HS-27A (cell line): ENCODE results near the gene DEAF1.
A peak's percentile ranks its signal among the peaks of the same experiment; 100 is the strongest.
"Not testable (repeated sequence)": the region's sequence is repeated elsewhere in the genome, so short reads cannot be mapped to it uniquely, and the experiment has no call there.

Experiments
- DNase-seq: peaks from one replicate; pipeline ENCODE4 v3.0.0-alpha.2; 2012; ENCODE audit warnings: low read depth, missing footprints

Gene DEAF1, protein sequence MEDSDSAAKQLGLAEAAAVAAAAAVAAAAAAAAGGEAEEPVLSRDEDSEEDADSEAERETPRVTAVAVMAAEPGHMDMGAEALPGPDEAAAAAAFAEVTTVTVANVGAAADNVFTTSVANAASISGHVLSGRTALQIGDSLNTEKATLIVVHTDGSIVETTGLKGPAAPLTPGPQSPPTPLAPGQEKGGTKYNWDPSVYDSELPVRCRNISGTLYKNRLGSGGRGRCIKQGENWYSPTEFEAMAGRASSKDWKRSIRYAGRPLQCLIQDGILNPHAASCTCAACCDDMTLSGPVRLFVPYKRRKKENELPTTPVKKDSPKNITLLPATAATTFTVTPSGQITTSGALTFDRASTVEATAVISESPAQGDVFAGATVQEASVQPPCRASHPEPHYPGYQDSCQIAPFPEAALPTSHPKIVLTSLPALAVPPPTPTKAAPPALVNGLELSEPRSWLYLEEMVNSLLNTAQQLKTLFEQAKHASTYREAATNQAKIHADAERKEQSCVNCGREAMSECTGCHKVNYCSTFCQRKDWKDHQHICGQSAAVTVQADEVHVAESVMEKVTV

DNA sequence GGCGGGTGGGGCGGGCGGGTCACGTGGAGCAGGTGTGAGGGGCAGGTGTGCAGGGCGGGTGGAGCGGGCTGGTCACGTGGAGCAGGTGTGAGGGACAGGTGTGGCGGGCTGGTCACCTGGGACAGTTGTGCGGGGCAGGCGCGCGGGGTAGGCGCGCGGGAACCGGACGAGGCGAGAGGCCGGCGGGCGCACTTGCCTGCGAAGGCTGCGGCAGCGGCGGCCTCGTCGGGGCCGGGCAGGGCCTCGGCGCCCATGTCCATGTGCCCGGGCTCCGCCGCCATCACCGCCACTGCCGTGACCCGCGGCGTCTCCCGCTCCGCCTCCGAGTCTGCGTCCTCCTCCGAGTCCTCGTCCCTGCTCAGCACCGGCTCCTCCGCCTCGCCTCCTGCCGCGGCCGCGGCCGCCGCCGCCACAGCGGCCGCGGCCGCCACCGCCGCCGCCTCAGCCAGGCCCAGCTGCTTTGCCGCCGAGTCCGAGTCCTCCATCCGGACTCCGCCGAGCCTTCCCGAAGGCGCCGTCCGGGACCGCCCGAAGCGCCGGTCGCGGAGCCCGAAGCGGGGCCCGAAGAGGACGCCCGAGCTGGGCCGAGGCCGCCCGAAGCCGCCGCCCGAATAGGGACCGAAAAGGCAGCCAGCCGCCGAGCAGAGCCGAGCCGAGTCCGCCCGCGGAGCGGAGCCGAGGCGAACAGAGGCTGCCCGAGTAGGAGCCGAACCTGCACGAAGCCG, at the start of gene DEAF1:
TSS of gene DEAF1 (minus strand) at position 660 of the 725 bp plus-strand sequence. CDS start at position 485, 175 bp downstream.
- DNase-seq = peak; percentile 91

DNA sequence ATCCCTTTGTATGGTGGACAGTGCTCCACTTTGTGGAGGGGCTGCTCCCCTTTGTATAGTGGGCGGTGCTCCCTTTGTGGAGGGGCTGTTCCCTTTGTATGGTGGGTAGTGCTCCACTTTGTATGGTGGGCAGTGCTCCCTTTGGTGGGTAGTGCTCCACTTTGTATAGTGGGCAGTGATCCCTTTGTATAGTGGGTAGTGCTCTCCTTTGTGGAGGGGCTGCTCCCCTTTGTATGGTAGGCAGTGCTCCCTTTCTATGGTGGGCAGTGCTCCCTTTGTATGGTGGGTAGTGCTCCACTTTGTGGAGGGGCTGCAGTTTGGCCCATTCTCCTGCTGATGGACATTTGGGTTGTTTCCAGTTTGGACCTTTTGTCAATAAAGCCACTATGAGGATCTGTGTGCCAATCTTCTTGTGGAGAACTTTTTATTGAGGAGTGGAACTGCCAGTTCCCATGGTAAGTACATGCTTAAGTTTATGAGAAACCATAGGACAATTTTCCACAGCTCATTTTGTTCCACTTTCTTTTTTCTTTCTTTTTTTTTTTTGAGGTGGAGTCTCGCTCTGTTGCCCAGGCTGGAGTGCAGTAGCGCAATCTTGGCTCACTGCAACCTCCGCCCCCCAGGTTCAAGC, 47.7 kb upstream of the DEAF1 start:
- no peak for DNase-seq

DNA sequence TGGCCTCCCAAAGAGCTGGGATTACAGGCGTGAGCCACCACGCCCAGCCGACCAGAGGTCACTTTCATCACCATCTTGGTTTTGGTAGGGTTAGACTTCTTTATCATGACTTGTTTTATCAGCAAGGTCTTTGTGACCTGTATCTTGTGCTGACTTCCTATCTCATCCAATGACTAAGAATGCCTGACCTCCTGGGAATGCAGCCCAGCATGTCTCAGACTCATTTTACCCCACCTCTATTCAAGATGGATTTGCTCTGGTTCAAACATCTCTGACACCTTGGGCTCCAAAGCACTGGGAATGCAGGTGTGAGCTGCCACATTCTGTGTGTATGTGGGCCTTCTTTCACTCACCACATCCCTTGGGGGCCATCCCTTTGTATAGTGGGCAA, 47.1 kb upstream of the DEAF1 start:
- no peak for DNase-seq

DNA sequence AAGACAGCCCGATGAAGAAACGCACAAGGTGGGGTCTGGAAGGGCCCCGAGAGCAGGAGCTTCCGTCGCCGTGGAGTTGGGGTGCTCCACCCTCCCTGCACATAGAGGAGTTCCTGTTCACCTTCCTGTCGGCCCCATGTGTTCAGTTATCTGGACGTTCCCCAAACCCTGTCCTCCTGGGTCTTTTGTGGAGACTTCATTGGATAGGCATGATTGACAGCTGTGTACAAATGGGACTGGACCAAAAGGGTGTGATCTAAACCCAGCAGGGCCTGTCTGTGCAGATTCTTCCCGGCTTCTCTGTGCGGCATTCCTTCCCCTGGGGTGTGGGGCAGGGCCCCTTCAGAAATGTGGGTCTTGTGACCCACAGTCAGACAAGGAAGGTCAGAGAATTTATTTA, 42.9 kb upstream of the DEAF1 start:
- not testable (repeated sequence) for DNase-seq

DNA sequence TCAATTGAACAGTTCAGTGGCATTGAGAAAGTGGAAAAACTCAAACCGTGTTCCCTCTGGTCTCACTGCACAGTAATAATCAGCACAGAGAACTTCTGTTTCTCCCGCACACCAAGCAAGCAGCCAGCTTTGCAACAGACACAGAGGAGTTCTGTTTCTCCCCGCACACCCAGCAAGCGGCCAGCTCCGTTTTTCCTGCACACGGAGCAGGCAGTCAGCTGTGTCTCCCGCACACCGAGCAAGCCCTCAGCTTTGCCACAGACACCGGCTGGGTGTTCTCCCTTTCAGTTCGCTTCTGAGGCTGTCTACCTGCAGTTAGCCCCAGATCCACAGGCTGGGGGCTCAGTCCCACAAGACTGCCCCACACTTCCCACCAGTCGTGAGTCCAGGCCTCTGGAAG, 42.3 kb upstream of the DEAF1 start:
- no peak for DNase-seq

DNA sequence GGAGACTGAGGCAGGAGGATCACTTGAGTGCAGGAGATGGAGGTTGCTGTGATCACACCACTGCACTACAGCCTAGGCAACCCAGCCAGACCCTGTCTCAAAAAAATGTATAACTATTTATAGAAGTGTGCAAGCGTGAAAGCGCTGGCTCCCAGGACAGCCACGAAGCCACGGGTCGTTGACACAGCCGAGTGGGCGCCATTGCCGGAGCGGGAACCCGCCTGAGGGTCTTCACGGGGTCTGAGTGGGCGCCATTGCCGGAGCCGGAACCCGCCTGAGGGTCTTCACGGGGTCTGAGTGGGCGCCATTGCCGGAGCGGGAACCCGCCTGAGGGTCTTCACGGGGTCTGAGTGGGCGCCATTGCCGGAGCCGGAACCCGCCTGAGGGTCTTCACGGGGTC, 39.5 kb upstream of the DEAF1 start:
- DNase-seq = not testable (repeated sequence)

DNA sequence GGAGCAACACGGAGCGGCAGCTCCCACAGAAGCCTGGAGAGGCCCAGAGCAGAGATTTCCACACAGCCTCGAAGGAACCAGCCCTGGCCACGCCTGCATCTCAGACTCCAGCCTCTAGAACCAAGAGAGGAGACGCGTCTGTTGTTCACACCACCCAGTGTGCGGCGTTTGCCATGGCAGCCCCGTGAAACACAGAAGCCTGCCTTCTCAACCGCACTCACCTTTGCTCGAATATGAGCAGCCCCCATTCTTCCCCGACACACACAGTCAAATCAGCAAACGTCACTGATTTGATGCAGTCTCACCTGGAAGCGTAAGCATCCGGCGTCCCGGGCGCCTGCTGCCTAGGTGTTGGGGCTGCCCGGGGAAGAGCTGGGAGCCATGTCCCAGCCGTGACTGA, 38.0 kb upstream of the DEAF1 start:
- no peak for DNase-seq

DNA sequence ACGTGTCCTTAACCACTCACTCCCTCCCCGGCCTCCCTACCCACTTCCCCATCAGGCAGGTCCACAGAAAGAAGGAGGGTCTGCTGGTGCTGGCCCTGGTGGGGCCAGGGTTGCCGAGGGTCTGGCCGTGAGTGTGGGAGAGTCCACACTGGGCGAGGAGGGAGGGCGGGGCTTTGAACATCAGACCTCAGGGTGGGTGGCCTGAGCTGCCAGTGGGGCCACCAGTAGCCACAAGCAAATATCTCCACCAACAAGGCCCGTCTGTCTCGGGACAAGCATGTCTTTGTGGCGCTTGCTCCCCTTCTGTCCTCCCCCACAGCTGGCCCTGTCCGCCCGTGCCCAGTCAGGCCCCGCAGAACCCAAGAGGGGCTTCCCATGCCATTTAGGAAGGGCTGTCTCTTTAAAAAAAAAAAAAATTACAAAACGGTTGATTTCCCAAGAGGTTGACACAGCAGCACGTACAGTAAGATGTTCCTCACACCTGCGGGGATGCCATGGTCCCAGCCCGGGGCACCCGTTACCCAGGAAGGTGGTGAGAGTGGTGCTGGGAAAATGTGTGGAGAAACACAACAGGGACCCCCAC, 34.6 kb upstream of the DEAF1 start:
- no peak for DNase-seq

DNA sequence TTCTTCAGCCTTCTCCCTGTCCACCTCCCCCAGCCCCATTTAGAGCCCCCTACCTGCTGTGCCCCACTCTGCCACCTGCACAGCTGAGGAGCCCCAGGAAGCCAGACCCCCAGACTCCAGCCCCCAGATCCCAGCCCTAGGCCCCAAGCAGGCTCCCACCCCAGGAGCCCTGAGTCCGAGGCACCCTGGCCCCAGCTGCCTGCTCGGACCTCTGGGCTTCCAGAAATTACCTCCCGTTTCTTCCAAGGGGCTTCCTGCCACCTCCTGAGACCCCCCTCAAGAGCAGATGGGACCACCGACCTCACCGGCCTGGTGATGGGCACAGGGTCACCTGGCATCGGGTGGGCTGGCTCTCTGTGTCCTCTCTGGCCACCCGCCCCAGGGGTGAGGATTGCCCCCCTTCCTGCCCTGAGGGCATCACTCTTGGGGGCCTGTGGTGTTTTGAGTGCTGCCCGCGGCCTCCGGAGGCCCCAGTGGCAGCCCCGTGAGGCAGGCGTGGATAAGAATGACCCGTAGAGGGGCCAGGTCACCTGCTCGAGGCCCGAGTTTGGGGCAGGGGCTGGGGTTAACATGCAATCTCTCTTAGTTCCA, 34.0 kb upstream of the DEAF1 start:
- no peak for DNase-seq

DNA sequence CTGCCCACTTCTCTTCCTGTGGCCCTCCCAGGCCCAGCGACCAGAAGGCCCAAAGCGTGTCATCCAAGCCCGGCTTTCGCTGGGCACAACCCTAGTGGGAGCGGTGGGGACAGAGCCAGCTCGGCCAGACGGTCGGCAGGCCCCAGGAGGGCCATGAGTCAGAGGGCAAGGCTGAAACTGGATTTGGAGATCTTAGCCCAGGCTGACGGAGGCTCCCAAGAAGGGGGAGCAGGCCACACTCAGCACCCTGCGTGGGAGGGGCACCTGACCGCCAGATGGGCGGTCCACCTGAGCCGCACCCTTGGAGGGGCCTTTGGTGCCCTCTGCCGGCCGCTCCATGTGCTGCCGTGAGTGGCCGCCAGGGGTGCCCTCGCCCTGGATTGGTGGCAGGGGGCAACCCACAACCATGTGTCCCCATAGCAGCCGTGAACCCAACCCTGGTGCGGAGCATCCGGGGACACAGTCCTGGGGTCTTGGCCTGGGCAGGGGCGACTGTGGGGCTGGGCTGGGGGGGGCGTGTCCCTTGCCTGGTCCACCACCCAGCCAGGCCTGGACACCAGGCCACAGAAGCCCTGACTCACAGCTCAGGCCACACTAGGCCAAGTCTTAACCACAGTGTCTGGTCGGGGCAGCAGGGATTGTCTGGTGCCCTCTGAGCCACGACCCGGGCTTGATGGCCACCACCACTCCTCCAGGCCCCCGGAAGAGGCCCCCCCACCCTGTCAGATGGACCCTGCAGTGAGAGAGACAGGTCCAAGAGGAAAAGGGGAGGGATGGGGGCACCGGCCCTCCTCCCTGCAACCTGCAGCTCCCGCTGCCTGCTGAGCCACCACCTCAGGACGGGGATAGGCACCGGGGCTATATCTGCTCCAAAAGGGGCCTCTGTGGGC, 33.1 kb upstream of the DEAF1 start:
- peak; percentile 89 for DNase-seq

DNA sequence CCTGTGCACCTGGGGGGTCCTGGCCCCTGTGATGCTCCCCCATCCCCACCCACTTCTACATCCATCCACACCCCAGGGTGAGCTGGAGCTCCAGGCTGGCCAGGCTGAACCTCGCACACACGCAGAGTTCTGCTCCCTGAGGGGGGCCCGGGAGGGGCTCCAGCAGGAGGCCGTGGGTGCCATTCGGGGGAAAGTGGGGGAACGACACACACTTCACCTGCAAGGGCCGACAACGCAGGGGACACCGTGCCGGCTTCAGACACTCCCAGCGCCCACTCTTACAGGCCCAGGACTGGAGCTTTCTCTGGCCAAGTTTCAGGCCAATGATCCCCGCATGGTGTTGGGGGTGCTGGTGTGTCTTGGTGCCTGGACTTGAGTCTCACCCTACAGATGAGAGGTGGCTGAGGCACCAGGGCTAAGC, 32.3 kb upstream of the DEAF1 start:
- no peak for DNase-seq

DNA sequence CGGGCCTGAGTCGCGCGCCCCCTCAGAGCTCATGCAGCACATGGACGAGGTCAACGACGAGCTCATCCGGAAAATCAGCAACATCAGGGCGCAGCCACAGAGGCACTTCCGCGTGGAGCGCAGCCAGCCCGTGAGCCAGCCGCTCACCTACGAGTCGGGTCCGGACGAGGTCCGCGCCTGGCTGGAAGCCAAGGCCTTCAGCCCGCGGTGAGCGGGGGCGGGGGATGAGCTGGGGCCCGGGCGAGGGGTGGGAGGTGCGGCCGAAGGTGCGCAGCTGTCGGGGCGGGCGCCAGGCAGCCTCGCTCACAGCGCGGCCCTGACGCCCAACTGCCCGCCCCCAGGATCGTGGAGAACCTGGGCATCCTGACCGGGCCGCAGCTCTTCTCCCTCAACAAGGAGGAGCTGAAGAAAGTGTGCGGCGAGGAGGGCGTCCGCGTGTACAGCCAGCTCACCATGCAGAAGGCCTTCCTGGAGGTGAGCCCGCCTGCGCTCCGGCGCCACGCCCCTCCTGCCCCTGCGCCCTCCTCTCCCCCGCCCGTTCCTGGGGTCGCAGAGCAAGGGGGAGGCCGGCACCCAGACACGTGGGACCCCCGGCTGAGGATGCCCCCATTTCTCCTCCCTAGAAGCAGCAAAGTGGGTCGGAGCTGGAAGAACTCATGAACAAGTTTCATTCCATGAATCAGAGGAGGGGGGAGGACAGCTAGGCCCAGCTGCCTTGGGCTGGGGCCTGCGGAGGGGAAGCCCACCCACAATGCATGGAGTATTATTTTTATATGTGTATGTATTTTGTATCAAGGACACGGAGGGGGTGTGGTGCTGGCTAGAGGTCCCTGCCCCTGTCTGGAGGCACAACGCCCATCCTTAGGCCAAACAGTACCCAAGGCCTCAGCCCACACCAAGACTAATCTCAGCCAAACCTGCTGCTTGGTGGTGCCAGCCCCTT, 31.5 kb upstream of the DEAF1 start:
- DNase-seq = no peak

DNA sequence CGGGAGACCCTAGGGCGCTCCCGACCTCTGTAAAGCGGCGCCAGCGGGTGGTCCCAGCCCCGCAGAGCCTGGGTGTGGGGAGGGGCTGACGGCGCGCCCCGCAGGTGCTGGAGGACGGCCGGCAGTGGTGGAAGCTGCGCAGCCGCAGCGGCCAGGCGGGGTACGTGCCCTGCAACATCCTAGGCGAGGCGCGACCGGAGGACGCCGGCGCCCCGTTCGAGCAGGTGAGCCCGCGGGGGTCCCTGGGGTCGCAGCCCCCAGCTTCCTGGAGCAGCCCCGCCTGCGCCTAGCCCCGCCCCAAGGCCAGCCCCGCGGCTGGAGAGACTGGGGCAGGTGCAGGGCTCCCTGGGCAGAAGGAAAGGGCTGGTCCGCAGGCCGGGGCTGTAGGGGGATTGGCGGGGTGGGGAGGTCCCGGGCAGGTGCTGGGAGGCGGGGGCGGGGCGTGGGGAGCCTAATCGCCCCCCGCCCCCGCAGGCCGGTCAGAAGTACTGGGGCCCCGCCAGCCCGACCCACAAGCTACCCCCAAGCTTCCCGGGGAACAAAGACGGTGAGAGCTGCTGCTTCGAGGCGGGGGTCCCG, 30.7 kb upstream of the DEAF1 start:
- no peak for DNase-seq

DNA sequence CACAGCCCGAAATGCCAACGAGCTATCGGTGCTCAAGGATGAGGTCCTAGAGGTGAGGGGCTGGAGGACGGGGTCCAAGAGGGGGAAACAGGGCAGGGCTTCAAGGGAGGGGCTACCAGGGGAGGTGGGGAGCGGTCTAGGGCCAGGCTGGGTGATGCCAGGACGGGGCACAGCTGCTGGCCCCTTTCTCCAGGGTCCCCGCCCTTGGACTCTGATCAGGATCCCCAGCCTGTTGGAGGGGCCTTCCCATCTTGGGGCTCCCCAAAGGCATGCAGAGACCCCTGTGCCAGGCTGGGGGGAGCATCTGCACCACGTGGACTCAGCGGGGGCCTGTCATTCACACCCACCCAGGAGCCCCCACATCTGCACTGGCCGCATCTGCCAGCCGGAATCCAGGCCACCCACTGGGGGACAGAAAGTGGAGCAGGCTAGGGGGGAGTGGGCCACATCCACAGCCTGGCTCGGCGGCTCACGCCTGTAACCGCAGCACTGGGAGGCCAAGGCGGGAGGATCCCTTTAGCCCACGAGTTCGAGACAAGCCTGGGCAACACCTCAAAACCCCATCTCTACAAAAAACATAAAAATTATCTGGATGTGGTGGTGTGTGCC, 29.9 kb upstream of the DEAF1 start:
- DNase-seq = no peak

DNA sequence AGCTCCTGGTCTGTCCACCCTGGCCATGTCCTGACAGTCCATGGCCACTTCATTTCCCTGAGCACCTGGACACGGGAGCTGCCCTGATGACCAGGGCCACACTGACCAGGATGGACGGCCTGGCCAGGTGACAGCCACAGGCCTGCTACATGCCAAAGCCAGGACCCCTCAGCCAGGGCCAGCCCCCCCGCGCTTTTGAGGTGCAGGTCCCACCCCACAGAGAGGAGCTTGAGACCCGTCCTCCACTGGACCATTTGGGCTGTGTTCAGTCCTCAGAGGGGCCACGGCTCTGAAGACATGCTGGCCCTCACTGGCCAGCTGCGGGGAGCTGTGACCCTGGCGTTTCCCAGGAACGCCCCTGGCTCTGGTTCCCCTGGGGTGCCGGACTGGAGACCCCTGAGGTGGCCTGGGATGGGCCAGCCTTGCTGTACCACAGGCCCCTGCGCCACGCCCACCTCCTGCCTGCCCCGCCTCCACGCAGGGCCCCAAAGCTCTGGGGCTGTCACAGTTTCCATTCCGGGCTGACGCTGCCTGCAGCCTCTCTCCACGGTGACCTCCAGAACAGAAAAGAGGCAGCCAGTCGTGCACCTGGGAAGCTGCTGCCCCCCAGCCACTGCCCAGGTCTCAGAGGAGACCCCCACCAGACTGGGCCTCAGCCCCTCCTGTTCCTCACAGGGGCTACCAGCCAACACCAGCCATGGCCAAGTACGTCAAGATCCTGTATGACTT, 29.2 kb upstream of the DEAF1 start:
- no peak for DNase-seq

DNA sequence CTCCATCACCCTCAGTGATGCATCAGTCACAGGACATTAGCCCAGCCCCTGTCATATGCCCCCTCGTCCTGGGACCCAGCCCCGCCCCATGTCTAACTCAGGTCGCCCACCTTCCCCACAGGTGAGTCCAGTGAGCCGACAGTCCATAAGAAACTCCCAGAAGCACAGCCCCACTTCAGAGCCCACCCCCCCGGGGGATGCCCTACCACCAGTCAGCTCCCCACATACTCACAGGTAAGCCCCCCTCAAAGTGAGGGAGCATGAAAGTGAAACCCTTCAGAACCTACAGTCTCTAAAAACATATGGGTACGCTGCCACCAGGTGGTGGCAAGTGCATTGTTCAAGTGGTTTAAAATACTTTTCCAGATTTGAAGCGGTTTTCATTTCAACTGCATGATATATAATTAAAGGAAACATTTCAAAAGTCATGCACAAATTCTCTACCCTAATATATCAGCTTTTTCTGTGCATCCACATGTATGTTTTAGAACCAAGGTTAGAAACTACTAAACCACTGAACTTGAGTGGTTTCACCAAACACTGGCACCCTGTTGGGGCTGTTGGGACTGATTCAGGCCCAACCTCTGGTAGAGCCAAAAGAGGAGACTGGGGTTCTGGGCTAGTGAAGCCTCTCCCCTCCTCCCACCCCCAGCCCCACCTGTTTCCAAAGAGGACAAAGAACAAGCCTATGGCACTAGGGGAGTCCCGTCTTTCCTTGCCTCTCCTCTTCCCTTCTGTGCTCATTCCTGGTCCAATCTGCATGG, 28.3 kb upstream of the DEAF1 start:
- no peak for DNase-seq

DNA sequence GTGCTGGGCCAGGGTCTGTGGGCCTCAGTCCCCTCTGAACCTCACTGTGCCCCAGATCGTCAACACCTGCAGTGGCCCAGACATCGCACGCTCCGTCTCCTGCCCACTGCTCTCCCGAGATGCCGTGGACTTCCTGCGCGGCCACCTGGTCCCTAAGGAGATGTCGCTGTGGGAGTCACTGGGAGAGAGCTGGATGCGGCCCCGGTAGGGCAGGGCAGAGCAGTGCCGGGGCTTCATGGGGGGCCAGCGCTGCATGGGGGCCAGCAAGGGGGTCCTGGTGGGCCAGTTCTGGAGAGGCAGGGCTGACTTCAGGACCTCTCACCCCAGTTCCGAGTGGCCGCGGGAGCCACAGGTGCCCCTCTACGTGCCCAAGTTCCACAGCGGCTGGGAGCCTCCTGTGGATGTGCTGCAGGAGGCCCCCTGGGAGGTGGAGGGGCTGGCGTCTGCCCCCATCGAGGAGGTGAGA, 27.4 kb upstream of the DEAF1 start:
- DNase-seq = no peak
